CD14-positive monocyte (primary cell): ENCODE results near the gene PNKP. TPM values are rescaled to one million over a fixed set of nuclear protein-coding genes. Genes with fewer than 3 reads are reported as not detected.

Experiments used
- DNase-seq, 3 donors: peaks; one replicate each; pipeline ENCODE4 v3.0.0-alpha.2; 2011 to 2022
- H2AFZ ChIP-seq: 2 replicates; pipeline ENCODE4 v1.6.0; 2012; ENCODE audit warnings: mild to moderate bottlenecking, low read depth, low read length, inconsistent platforms; ENCODE audit not compliant: insufficient read depth, poor library complexity, severe bottlenecking
- H3K27ac ChIP-seq, 2 donors: 1 replicate in 1 of 2; 2 replicates in 1 of 2; pipeline ENCODE4 v1.5.1; 2012 to 2013; ENCODE audit warnings: low read length in 2 of 2, control low read depth in 1 of 2, inconsistent platforms in 1 of 2, low read depth in 1 of 2, mild to moderate bottlenecking in 1 of 2
- H3K27me3 ChIP-seq, 2 donors: one replicate each; pipeline versions ENCODE4 v1.6.0 to v1.6.1; 2011 to 2013; ENCODE audit warnings: low read length in 2 of 2; ENCODE audit not compliant: control insufficient read depth in 2 of 2, insufficient read depth in 2 of 2
- H3K36me3 ChIP-seq, 2 donors: replicated peaks in 1 of 2; 1 replicate in 1 of 2; 2 replicates in 1 of 2; pipeline versions ENCODE4 v1.5.1 to v1.6.1; 2012 to 2013; ENCODE audit warnings: low read length in 2 of 2, control low read depth in 1 of 2, inconsistent platforms in 1 of 2, mild to moderate bottlenecking in 1 of 2; ENCODE audit not compliant: insufficient read depth in 2 of 2, control insufficient read depth in 1 of 2
- H3K4me1 ChIP-seq, 2 donors: 1 replicate in 1 of 2; 2 replicates in 1 of 2; pipeline versions ENCODE4 v1.5.1 to v1.6.1; 2012 to 2013; ENCODE audit warnings: low read length in 2 of 2, control low read depth in 1 of 2, inconsistent platforms in 1 of 2, mild to moderate bottlenecking in 1 of 2, moderate library complexity in 1 of 2; ENCODE audit not compliant: insufficient read depth in 2 of 2, control insufficient read depth in 1 of 2
- H3K4me2 ChIP-seq: replicated peaks from 2 replicates; pipeline ENCODE3; 2012; ENCODE audit warnings: low read length, moderate library complexity, mild to moderate bottlenecking; ENCODE audit not compliant: poor library complexity, severe bottlenecking; ENCODE audit errors: extremely low read depth
- H3K4me3 ChIP-seq, 3 experiments: fragments of 200-600 bp in 1 of 3; sonication (generic) in 1 of 3; replicated peaks in 1 of 3; 1 replicate in 2 of 3; 2 replicates in 1 of 3; pipeline ENCODE4 v1.5.1; 2011 to 2013; ENCODE audit warnings: low read length in 3 of 3, mild to moderate bottlenecking in 3 of 3, control low read depth in 2 of 3, low read depth in 2 of 3, inconsistent platforms in 1 of 3, moderate library complexity in 1 of 3
- H3K79me2 ChIP-seq: 2 replicates; pipeline ENCODE4 v1.6.0; 2012; ENCODE audit warnings: mild to moderate bottlenecking, control low read depth, inconsistent platforms, low read length, moderate library complexity; ENCODE audit not compliant: insufficient read depth
- H3K9ac ChIP-seq: 2 replicates; pipeline ENCODE4 v1.6.0; 2017; ENCODE audit warnings: low read length, mild to moderate bottlenecking; ENCODE audit not compliant: insufficient read depth, poor library complexity, severe bottlenecking
- H3K9me3 ChIP-seq, 2 donors: replicated peaks in 1 of 2; 1 replicate in 1 of 2; 2 replicates in 1 of 2; pipeline versions ENCODE4 v1.5.1 to v1.6.1; 2012 to 2013; ENCODE audit warnings: low read length in 2 of 2, control low read depth in 1 of 2; ENCODE audit not compliant: control insufficient read depth in 1 of 2, insufficient read depth in 1 of 2
- H4K20me1 ChIP-seq: 2 replicates; pipeline ENCODE4 v1.6.0; 2012; ENCODE audit warnings: mild to moderate bottlenecking, low read length, control low read depth, moderate library complexity; ENCODE audit not compliant: insufficient read depth
- H3K27ac Mint-ChIP-seq, 7 donors: one replicate each; pipeline ENCODE4 v1.8.0; 2020; ENCODE audit warnings: mild to moderate bottlenecking in 7 of 7, mixed read lengths in 7 of 7, moderate library complexity in 6 of 7, inconsistent platforms in 2 of 7
- H3K27me3 Mint-ChIP-seq, 3 donors: one replicate each; pipeline ENCODE4 v1.8.0; 2021 to 2022; ENCODE audit warnings: low read depth in 3 of 3, mild to moderate bottlenecking in 3 of 3, mixed read lengths in 3 of 3, moderate library complexity in 3 of 3, inconsistent platforms in 1 of 3
- H3K36me3 Mint-ChIP-seq, 2 donors: one replicate each; pipeline ENCODE4 v1.8.0; 2020; ENCODE audit warnings: mixed read lengths in 2 of 2, inconsistent platforms in 1 of 2, mild to moderate bottlenecking in 1 of 2
- H3K4me1 Mint-ChIP-seq: one replicate; pipeline ENCODE4 v1.8.0; 2020; ENCODE audit warnings: mild to moderate bottlenecking, mixed read lengths
- H3K4me3 Mint-ChIP-seq, 2 donors: one replicate each; pipeline ENCODE4 v1.8.0; 2020; ENCODE audit warnings: mild to moderate bottlenecking in 2 of 2, mixed read lengths in 2 of 2, moderate library complexity in 1 of 2
- H3K9me3 Mint-ChIP-seq, 7 donors: one replicate each; pipeline ENCODE4 v1.8.0; 2020 to 2022; ENCODE audit warnings: mixed read lengths in 7 of 7, mild to moderate bottlenecking in 6 of 7, moderate library complexity in 6 of 7, inconsistent platforms in 2 of 7
- CTCF ChIP-seq: fragments of 200-600 bp; IDR thresholded peaks from one replicate; pipeline ENCODE4 v1.8.0; 2022; ENCODE audit warnings: antibody characterized with exemption, mild to moderate bottlenecking
- WGBS: methylation state at CpG from one replicate; pipeline ENCODE4 v1.1.5; 2013; ENCODE audit warnings: missing lambda C conversion rate; ENCODE audit not compliant: insufficient coverage; 5-methylcytosine and 5-hydroxymethylcytosine counted together
- intact Hi-C, 2 donors: fragments of 100-400 bp; cut with micrococcal nuclease; formaldehyde crosslinking; loops; one replicate each; pipeline versions ENCODE4 v1.15.0 to v1.15.1; 2023
- polyA plus RNA-seq, 3 donors: library from polyadenylated mRNA; depleted of rRNA in 1 of 3; unstranded in 2 of 3; stranded (reverse) in 1 of 3; fragments of 300-500 nt in 2 of 3; fragments of >200 nt in 1 of 3; fragmentation: Illumina TruSeq in 2 of 3; gene quantifications; 1 replicate in 2 of 3; 2 replicates in 1 of 3; pipeline ENCODE4 v1.2.3, GENCODE V29; 2012 to 2021

Gene PNKP
- polyA plus RNA-seq, 3 donors: 23.0 to 88.6 (median 30.2) TPM

- under 1% methylated on average over 46 of the region's 46 CpGs for WGBS
- peaks cover 37% of the 10 kb centered on the region for H3K79me2 ChIP-seq
- peak overlapping the region; percentile 90 to 95 for H3K27ac ChIP-seq
- no peaks in the 10 kb centered on the region for H3K27me3 Mint-ChIP-seq
- intact Hi-C loops: loop anchor here (2.0 to 5.0 kb wide), 5 partner anchors 52 to 236 kb away; partner anchors contain the start of genes ATF5 (in 1 of the 2), FUZ (in 1 of the 2), NUP62 (in 1 of the 2) and PRMT1 (in 1 of the 2)
- peak overlapping the region; percentile 89 for H3K9ac ChIP-seq
- H3K9me3 ChIP-seq: no peaks in the 10 kb centered on the region
- no peak for TF ChIP-seq CTCF
- H3K4me1 Mint-ChIP-seq: peaks cover 28% of the 10 kb centered on the region
- H3K4me3 ChIP-seq: peak overlapping the region; percentile 66 to 94 (median 88)
- peak; percentile 99 for DNase-seq
- no peaks in the 10 kb centered on the region for H3K27me3 ChIP-seq
- peaks cover 16 to 22% of the 10 kb centered on the region in 2 donors for H3K36me3 ChIP-seq
- peaks cover 25 to 28% of the 10 kb centered on the region in 2 donors for H3K4me1 ChIP-seq
- peaks cover 23% of the 10 kb centered on the region for H4K20me1 ChIP-seq
- peak overlapping the region; percentile 88 for H2AFZ ChIP-seq
- H3K9me3 Mint-ChIP-seq: peaks cover 0 to 3% (median 0%) of the 10 kb centered on the region in 7 donors
- H3K4me3 Mint-ChIP-seq: no peak overlapping the region
- peak overlapping the region; percentile 98 for H3K4me2 ChIP-seq
- H3K27ac Mint-ChIP-seq: no peak overlapping the region
- H3K36me3 Mint-ChIP-seq: peaks cover 38 to 50% of the 10 kb centered on the region in 2 donors
Measured at GRCh38 chr19:49876422-49877019, 9.1 kb upstream of the PNKP start.

GRCh38 chr19:49875857-49876421 lies 8.6 kb upstream of the PNKP start:
- H3K4me3 Mint-ChIP-seq: no peak overlapping the region
- H3K4me1 Mint-ChIP-seq: peaks cover 29% of the 10 kb centered on the region
- intact Hi-C loops: loop anchor here (2.0 to 5.0 kb wide), 5 partner anchors 53 to 235 kb away; partner anchors contain the start of genes ATF5 (in 1 of the 2), FUZ (in 1 of the 2), NUP62 (in 1 of the 2) and PRMT1 (in 1 of the 2)
- no peak for TF ChIP-seq CTCF
- H3K27ac Mint-ChIP-seq: no peak overlapping the region
- Histone ChIP-seq H3K9me3 (no peaks in the 10 kb centered on the region), H3K9ac (peak overlapping the region; percentile 89), H3K4me2 (peak overlapping the region; percentile 98), H2AFZ (peak overlapping the region; percentile 88), H3K79me2 (peaks cover 37% of the 10 kb centered on the region), H3K36me3 (peaks cover 11 to 16% of the 10 kb centered on the region in 2 donors), H3K27ac (peak overlapping the region; percentile 90 to 95), H3K27me3 (no peaks in the 10 kb centered on the region), H3K4me1 (peaks cover 25 to 30% of the 10 kb centered on the region in 2 donors), H4K20me1 (peaks cover 23% of the 10 kb centered on the region), H3K4me3 (peak overlapping the region; percentile 66 to 94 (median 88))
- H3K27me3 Mint-ChIP-seq: no peaks in the 10 kb centered on the region
- peaks cover 0 to 3% (median 0%) of the 10 kb centered on the region in 7 donors for H3K9me3 Mint-ChIP-seq
- H3K36me3 Mint-ChIP-seq: peaks cover 32 to 50% of the 10 kb centered on the region in 2 donors
- under 1% methylated on average over 25 of the region's 28 CpGs for WGBS
- peak; percentile 29 to 55 (median 49) for DNase-seq
